Glomerular endothelial cell (primary cell): Measurements from ENCODE around the gene PDE4A. TPM values are rescaled to one million over a fixed set of nuclear protein-coding genes. Genes with fewer than 3 reads are reported as not detected.
"Not testable (repeated sequence)": the region's sequence is repeated elsewhere in the genome, so short reads cannot be mapped to it uniquely, and the experiment has no call there.

Experiments
- DNase-seq: peaks from one replicate; pipeline ENCODE4 v3.0.0-alpha.2; 2011; ENCODE audit warnings: low read depth, low spot score; ENCODE audit errors: extremely low read depth
- total RNA-seq: library from RNA; depleted of rRNA; stranded (reverse); fragments of >200 nt; gene quantifications from 2 replicates; pipeline ENCODE4 v1.2.3, GENCODE V29; 2015

The PDE4A gene
- total RNA-seq, 1 donor from 2014 or later, result 5.3 TPM

- no peak for DNase-seq
Measured at GRCh38 chr19:10424011-10424637, 3.8 kb downstream of the PDE4A start.

- no peak for DNase-seq
Measured at GRCh38 chr19:10427169-10427568, 6.8 kb downstream of the PDE4A start.

- DNase-seq, result no peak
Measured at GRCh38 chr19:10428996-10429381, 8.7 kb downstream of the PDE4A start.

- no peak for DNase-seq
Measured at GRCh38 chr19:10430505-10431253, 10.3 kb downstream of the PDE4A start.

GRCh38 chr19:10431254-10431942 is 11.1 kb downstream of the PDE4A start:
- no peak for DNase-seq

GRCh38 chr19:10431943-10432735 is 11.8 kb downstream of the PDE4A start:
- no peak for DNase-seq

- no peak for DNase-seq
Measured at GRCh38 chr19:10432736-10433130, 12.4 kb downstream of the PDE4A start.

GRCh38 chr19:10433131-10433536 is 12.8 kb downstream of the PDE4A start:
- no peak for DNase-seq

GRCh38 chr19:10439588-10439987 is 19.2 kb downstream of the PDE4A start:
- no peak for DNase-seq

GRCh38 chr19:10442698-10443097 is 22.4 kb downstream of the PDE4A start:
- DNase-seq, result no peak

GRCh38 chr19:10449037-10449436 is 28.7 kb downstream of the PDE4A start:
- no peak for DNase-seq

- DNase-seq, result no peak
Measured at GRCh38 chr19:10450191-10450852, 30.0 kb downstream of the PDE4A start.

GRCh38 chr19:10450853-10451609 is 30.7 kb downstream of the PDE4A start:
- no peak for DNase-seq

- no peak for DNase-seq
Measured at GRCh38 chr19:10452726-10453618, 32.6 kb downstream of the PDE4A start.

GRCh38 chr19:10453852-10454251 is 33.5 kb downstream of the PDE4A start:
- no peak for DNase-seq

- DNase-seq, result no peak
Measured at GRCh38 chr19:10454267-10454666, 33.9 kb downstream of the PDE4A start.

GRCh38 chr19:10458733-10459132 is 38.4 kb downstream of the PDE4A start:
- DNase-seq, result not testable (repeated sequence)

GRCh38 chr19:10460714-10461046 is 40.3 kb downstream of the PDE4A start:
- DNase-seq, result no peak
